Right cardiac atrium (tissue), 5 donors: ENCODE data around the gene DYNC2I2. TPM values are rescaled to one million over a fixed set of nuclear protein-coding genes. Genes with fewer than 3 reads are reported as not detected.
A peak's percentile ranks its signal among the peaks of the same experiment; 100 is the strongest.
"Not testable (repeated sequence)": the region's sequence is repeated elsewhere in the genome, so short reads cannot be mapped to it uniquely, and the experiment has no call there.

Source experiments
- ATAC-seq, 2 donors: fragments of 200-7000 bp; cut with Tn5 transposase; one replicate each; pipeline versions ENCODE4 v1.8.0 to v1.9.1; 2020; ENCODE audit warnings: moderate library complexity in 2 of 2, mild to moderate bottlenecking in 1 of 2
- DNase-seq, 3 donors: peaks; one replicate each; pipeline ENCODE4 v3.0.0-alpha.2; 2020
- H3K27ac ChIP-seq: one replicate; pipeline ENCODE4 v1.5.1; 2013; ENCODE audit warnings: mild to moderate bottlenecking, low read length, control low read depth, moderate library complexity
- H3K27me3 ChIP-seq: one replicate; pipeline ENCODE4 v1.6.1; 2013; ENCODE audit not compliant: control insufficient read depth, insufficient read depth
- H3K4me1 ChIP-seq: one replicate; pipeline ENCODE4 v1.6.1; 2013; ENCODE audit warnings: low read length; ENCODE audit not compliant: control insufficient read depth, insufficient read depth
- H3K4me3 ChIP-seq: one replicate; pipeline ENCODE4 v1.5.1; 2013; ENCODE audit warnings: low read length, control low read depth
- H3K9me3 ChIP-seq: one replicate; pipeline ENCODE4 v1.6.1; 2013; ENCODE audit warnings: low read length; ENCODE audit not compliant: control insufficient read depth
- WGBS: extraction: QIAGEN DNeasy Blood & Tissue Kit; methylation state at CpG from one replicate; pipeline ENCODE4 v1.1.7; 2013; 5-methylcytosine and 5-hydroxymethylcytosine counted together
- intact Hi-C, 4 donors: fragments of 100-400 bp; cut with DNase I; formaldehyde crosslinking; loops; one replicate each; pipeline versions ENCODE4 v1.11.0 to v1.14.0; 2022 to 2023
- polyA plus RNA-seq: library from polyadenylated mRNA; stranded (reverse); fragments of 200-250 nt; gene quantifications from one replicate; pipeline ENCODE4 v1.2.3, GENCODE V29; 2013
- total RNA-seq, 4 donors: library from RNA; stranded (reverse); fragmentation: NEBNext Ultra II Directional; extraction: Animal tissue kit (Norgen Biotek cat#: 25700); gene quantifications; one replicate each; pipeline ENCODE4 v1.2.1, GENCODE V29; 2021
- donor health status: healthy with polysubstance abuse.
- donor health status: DM: no; HTN: yes; CAD: no.
- donor health status: DM: no; HTN: no; CAD: no.
- donor health status: DM: no; HTN: yes; CAD: no; lungs with severe emphysema.
- donor health status: DM: yes; HTN: yes; CAD: no.

DYNC2I2 gene
- total and polyA plus RNA-seq, 5 donors, result 13.5 to 30.2 (median 20.1) TPM

GRCh38 chr9:128653908-128654307 is 2.7 kb downstream of the DYNC2I2 start:
- H3K27me3 ChIP-seq, result no peaks in the 10 kb centered on the region
- DNase-seq (peak in 2 of 3 donors; percentile 1 to 27), ATAC-seq (no peak)
- WGBS, result 95% methylated on average over 8 of the region's 8 CpGs
- H3K4me3 ChIP-seq, result no peak overlapping the region
- intact Hi-C loops, result no loop called here
- H3K9me3 ChIP-seq, result no peaks in the 10 kb centered on the region
- peaks cover 2% of the 10 kb centered on the region for H3K4me1 ChIP-seq
- H3K27ac ChIP-seq, result no peak overlapping the region

- H3K27me3 ChIP-seq, result no peaks in the 10 kb centered on the region
- no peak overlapping the region for H3K4me3 ChIP-seq
- 98% methylated on average over 5 of the region's 5 CpGs for WGBS
- DNase-seq (peak in 1 of 3 donors; percentile 14), ATAC-seq (no peak)
- intact Hi-C loops, result no loop called here
- no peak overlapping the region for H3K27ac ChIP-seq
- peaks cover 2% of the 10 kb centered on the region for H3K4me1 ChIP-seq
- no peaks in the 10 kb centered on the region for H3K9me3 ChIP-seq
Observed at GRCh38 chr9:128651798-128652197, 4.8 kb downstream of the DYNC2I2 start.

DNA sequence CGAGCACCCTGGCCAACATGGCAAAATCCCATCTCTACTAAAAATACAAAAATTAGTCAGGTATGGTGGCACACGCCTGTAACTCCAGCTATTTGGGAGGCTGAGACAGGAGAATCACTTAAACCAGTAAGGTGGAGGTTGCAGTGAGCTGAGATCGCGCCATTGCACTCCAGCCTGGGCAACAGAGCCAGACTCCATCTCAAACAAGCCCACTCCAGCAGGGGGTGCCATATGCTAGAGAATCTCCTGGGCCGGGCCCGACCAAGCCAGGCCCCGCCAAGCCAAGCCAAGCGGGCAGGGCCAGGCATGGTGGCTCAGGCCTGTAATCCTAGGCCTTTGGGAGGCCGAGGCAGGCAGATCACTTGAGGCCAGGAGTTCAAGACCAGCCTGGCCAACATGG is 8.4 kb downstream of the DYNC2I2 start:
- intact Hi-C loops, H3K9me3 ChIP-seq, H3K27ac ChIP-seq, H3K27me3 ChIP-seq, H3K4me1 ChIP-seq, H3K4me3 ChIP-seq: not testable (repeated sequence)
- ATAC-seq, result peak; percentile 63 to 81
- DNase-seq, result peak; percentile 44 to 80 (median 70)
- 86% methylated on average over 9 of the region's 9 CpGs for WGBS

- Histone ChIP-seq H3K9me3 (no peaks in the 10 kb centered on the region), H3K27me3 (no peaks in the 10 kb centered on the region), H3K27ac (no peak overlapping the region), H3K4me3 (no peak overlapping the region), H3K4me1 (no peaks in the 10 kb centered on the region)
- intact Hi-C loops, result no loop called here
- DNase-seq (peak in 2 of 3 donors; percentile 31), ATAC-seq (no peak)
- WGBS, result 72% methylated on average over 12 of the region's 12 CpGs
Observed at GRCh38 chr9:128643519-128644300, 12.9 kb downstream of the DYNC2I2 start.

DNA sequence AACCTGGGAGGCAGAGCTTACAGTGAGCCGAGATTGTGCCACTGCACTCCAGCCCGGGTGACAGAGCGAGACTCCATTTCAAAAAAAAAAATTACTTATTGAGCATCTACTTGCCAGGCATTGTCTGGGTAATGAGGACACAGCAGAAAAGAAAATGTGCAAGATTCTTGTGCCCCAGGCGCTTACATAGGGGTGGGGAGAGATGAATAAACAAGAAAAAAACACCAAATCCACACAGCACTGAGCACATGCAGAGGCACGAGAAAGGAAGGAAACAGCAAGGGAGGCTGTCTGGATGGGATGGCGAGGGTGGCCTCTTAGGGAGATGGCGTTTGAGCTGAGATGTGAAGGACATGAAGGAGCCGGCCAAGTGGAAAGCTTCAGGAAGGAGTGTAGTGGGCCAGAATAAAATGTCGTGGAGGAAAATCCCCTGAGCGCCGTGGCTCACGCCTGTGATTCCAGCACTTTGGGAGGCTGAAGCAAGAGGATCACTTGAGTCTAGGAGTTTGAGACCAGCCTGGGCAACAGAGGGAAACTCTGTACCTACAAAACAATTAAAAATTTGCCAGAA is 13.9 kb downstream of the DYNC2I2 start:
- WGBS, result 76% methylated on average over 12 of the region's 12 CpGs
- Histone ChIP-seq H3K27me3 (no peaks in the 10 kb centered on the region), H3K27ac (no peak overlapping the region), H3K4me3 (no peak overlapping the region), H3K4me1 (no peaks in the 10 kb centered on the region), H3K9me3 (no peaks in the 10 kb centered on the region)
- DNase-seq, result peak in 2 of 3 donors; percentile 21 to 22
- no peak for ATAC-seq
- intact Hi-C loops, result no loop called here

GRCh38 chr9:128640603-128641002 is 16.0 kb downstream of the DYNC2I2 start:
- Histone ChIP-seq H3K4me1 (no peaks in the 10 kb centered on the region), H3K27ac (no peak overlapping the region), H3K9me3 (no peaks in the 10 kb centered on the region), H3K4me3 (no peak overlapping the region), H3K27me3 (no peaks in the 10 kb centered on the region)
- intact Hi-C loops, result no loop called here
- ATAC-seq, result no peak
- peak in 2 of 3 donors; percentile 40 to 48 for DNase-seq
- 94% methylated on average over 18 of the region's 18 CpGs for WGBS

- H3K27ac ChIP-seq, result no peak overlapping the region
- H3K9me3 ChIP-seq, result no peaks in the 10 kb centered on the region
- intact Hi-C loops, result no loop called here
- peaks cover 2% of the 10 kb centered on the region for H3K4me1 ChIP-seq
- DNase-seq (no peak), ATAC-seq (no peak)
- H3K27me3 ChIP-seq, result no peaks in the 10 kb centered on the region
- H3K4me3 ChIP-seq, result no peak overlapping the region
- WGBS, result 96% methylated on average over 4 of the region's 4 CpGs
Observed at GRCh38 chr9:128638580-128638979, 18.1 kb downstream of the DYNC2I2 start.

GRCh38 chr9:128637656-128638055 is 19.0 kb downstream of the DYNC2I2 start:
- 62% methylated on average over 10 of the region's 10 CpGs for WGBS
- Histone ChIP-seq H3K27ac (no peak overlapping the region), H3K9me3 (no peaks in the 10 kb centered on the region), H3K27me3 (no peaks in the 10 kb centered on the region), H3K4me3 (no peak overlapping the region), H3K4me1 (peaks cover 2% of the 10 kb centered on the region)
- intact Hi-C loops, result no loop called here
- ATAC-seq (no peak), DNase-seq (peak; percentile 15 to 47 (median 28))

DNA sequence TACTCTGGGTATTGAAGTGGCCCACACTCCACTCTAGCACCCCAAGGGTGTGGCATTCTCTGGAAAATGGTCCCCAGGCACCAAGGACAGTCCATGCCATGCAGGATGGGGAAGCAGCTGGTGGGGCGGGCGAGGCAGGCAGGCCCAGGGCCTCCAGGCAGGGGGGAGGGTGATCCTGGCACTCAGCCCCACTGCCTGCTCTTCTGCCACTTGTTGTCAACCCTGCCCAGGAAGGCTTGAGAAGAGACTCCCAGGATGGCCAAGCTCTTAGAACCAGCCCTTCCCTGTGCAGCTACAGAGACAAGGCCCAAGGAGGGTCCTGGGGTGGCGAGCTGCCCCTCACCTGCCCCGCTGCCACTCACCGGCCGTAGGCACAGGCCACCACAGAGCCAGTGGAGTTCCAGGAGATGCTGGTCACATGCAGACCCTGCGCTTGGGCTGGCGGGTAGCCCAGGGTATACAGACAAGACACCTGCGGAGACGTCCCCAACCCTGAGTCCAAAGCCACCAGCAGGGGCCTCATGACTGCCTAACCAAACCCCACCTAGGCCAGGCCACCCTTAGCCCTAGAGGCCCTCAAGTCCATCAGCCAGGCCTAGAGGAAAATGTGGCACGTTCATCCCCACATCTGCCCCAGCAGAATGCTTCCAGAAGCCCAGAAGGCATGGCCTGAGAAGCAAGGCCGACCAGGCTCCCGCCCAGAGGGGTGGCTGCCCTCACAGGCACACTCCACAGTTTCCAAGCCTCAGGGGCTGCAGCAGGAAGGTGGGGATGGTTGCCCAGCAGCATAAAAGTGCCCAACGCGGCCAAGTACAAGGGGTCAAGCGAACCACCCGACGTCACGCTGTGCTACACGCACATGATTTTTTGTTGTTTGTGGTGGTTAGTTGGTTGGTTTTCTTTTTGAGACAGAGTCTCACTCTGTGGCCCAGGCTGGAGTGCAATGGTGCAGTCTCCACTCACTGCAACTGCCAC is 19.8 kb downstream of the DYNC2I2 start:
- DNase-seq (peak; percentile 35 to 68 (median 64)), ATAC-seq (peak in 1 of 2 donors; percentile 6)
- 84% methylated on average over 20 of the region's 20 CpGs for WGBS
- no peaks in the 10 kb centered on the region for H3K27me3 ChIP-seq
- peak overlapping the region; percentile 90 for H3K27ac ChIP-seq
- H3K4me3 ChIP-seq, result no peak overlapping the region
- H3K9me3 ChIP-seq, result no peaks in the 10 kb centered on the region
- peaks cover 2% of the 10 kb centered on the region for H3K4me1 ChIP-seq
- intact Hi-C loops, result no loop called here

DNA sequence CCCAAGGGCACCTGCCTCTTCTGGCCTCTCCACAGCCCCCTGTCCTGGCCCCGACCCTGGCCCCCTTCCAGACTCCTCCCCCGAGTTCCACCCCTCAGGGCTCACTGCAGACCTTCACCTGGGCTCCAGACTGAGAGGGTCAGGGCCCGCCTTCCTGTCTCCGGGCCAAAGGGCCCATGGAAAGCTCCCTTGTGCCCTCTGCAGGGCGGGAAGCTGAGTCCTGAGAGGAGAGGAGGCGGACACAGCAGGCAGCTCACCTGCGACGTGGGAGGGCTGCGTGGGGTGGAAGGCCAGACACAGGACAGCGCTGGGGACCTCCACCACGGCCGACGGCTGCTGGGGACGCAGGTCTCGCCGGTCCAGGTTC is 20.6 kb downstream of the DYNC2I2 start:
- DNase-seq (peak; percentile 51 to 84 (median 75)), ATAC-seq (peak; percentile 34 to 58)
- Histone ChIP-seq H3K27me3 (no peaks in the 10 kb centered on the region), H3K4me1 (peaks cover 2% of the 10 kb centered on the region), H3K9me3 (no peaks in the 10 kb centered on the region), H3K27ac (peak overlapping the region; percentile 90), H3K4me3 (no peak overlapping the region)
- intact Hi-C loops, result no loop called here
- 60% methylated on average over 16 of the region's 16 CpGs for WGBS
